ENCODE data around the gene TMA7B.
A peak's percentile ranks its signal among the peaks of the same experiment; 100 is the strongest.

Gene TMA7B

DNA sequence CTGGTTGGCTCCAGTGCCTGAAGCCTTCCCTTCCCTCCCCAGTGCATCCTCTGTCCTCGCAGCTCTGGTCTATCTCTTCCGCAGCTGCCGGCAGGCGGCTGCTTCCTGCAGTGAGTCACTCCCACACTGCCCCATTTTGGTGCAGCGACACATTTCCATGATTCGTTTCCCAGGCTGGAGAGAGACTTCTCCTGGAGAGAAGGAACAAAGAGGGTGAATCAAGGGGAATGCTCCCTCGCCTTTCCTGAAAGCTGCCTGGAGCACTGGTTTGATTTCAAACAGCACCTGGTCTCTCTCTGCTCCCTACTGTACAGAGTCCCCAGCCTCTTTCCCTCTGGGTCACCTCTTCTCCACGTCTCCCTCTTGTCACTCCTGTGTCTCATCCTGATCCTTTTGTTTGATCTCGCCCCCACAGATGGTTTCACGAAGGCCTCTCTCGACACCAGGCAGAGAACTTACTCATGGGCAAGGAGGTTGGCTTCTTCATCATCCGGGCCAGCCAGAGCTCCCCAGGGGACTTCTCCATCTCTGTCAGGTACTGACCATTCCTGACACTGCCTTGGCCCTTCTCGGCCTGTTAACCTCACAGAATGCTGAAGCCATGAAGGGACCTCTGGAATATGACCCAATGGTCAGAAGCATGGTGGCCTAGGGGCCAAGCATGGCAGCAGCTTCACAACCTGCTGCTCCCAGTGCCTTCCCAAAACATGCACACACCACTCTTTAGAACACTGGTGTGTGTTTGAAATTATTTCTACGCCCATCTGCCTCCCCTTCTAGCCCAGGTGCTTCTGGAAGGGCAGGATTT, at the start of gene TMA7B:
Gene TMA7B, plus strand, starts transcription at position 758 of the 808 bp plus-strand sequence. CDS start 3,978 bp downstream, outside the sequence.
- DNase-seq = peak; percentile 75

DNA sequence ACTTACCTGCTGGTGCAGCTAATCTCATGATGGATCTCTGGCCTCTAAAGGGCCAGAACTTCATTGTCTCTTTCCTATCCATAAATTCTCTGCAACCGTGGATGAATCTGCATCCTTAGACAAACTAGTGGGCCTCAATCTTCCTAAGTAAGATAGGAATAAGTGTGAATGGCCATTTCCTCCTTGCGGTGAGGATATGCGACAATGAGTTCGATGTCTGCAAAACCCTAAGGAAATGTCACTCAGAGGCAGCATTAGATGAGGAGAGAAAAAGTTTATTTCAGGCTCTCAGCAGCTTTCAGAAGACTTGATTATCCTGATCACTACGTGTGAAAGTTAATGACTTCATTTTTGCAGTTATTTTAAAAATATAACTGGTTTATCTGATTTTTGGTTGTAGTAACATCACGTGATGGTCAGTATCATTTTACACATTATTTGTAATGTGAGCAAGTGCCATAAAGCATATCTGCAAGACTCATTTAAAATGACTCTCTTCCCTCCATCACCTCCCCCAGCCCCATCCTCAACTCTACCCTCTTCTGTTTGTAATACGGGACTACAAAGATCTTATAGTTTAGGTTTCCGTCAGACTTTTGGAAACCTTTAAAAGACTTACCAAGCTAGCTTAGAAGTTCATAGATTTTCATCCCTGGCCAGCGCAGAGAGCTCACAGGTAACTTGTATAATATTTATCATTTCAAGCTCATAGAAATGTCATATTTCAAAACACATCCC, 49.2 kb upstream of the TMA7B start:
- no peak for DNase-seq

DNA sequence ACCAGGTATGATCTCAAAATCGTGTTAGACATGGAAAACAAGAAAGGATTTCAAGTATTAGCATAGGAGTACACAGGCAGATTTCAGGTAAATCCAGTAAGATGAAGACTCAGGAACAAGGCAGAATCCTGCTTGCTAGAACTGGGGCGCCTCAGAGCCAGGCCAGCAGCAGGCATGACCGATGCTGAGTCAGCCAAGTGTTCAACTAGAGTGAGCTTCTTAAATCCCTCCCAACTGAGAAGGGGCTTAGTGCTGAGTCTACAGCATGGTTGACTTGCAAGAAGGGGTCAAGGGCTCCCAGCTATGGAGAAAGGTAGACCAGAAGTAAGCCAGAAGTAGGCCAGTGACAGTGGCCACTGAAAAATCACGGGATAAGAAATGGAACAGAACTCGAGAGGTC, 46.9 kb upstream of the TMA7B start:
- DNase-seq = no peak

DNA sequence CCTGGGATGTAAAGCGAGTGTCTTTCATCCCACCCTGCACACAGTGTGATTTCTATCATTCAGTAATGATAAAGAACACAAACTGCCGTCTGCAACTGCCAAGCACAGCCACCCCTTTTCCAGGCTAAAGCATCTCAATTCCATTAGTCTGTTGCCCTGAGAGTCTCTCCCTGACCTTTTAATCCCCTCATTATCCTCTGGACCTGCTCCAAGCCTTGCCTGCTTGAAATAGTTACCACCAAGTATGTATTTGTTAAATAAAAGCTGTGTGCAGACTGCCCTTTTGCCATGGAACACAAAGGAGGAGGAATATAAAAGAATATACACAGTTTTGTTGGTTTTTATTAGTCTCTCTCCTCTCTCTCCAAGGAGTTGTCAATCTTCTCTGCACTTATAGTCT, 46.3 kb upstream of the TMA7B start:
- DNase-seq = no peak

DNA sequence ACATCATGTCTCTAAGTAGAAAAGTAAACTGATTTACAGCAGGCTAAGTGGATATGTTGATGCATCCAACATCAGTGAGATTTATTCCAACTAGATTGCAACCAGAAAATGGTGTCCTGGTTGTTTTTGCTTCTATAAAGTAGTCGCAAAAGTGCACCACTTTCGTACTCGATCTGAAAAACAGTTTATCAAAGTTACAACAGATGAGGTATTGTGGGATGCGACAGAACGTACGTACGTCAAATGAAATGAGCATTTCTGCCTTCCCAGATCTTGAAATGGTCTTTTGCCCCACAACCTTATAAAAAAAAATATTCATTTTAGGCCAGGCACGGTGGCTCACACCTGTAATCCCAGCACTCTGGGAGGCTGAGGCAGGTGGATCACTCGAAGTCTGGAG, 45.6 kb upstream of the TMA7B start:
- no peak for DNase-seq

DNA sequence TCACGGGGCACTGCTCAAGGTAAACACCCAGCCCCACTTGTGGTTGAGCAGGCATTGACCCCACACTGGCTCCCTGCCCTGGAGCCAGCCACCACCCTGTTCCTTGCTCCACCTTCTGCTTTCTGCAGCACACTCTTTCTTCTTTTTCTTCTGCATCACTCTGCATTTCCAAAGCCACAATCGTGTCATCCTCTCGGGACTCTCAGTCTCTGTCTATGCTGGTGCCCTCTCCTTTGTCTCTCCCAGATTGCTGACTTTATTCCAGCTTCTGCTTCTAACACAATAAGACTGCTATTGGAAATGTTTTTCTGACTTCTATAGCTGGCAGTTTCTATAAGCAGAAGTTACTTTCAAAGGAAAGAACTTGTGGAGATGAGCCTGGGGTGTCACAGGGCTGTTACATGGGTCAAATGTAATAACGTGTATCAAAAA, 44.9 kb upstream of the TMA7B start:
- no peak for DNase-seq

DNA sequence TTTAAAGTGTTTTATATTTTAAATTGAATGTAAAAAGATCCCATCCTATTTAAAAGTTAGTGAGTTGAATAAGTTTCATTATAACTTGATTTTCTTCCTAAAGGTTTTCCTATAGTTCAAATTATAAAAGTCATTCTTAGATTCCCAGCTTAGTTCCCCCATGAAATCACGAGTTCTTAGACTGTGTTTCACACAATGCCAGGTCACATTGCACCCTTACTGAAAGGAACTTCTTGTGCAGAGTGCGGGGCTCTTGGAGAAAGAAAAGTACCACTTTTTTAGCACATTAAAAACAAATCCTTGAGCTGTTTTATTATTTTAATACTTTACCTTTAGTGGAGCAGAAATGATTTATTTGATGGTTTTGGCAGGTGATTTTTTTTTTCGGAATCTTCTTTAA, 43.7 kb upstream of the TMA7B start:
- DNase-seq = no peak

DNA sequence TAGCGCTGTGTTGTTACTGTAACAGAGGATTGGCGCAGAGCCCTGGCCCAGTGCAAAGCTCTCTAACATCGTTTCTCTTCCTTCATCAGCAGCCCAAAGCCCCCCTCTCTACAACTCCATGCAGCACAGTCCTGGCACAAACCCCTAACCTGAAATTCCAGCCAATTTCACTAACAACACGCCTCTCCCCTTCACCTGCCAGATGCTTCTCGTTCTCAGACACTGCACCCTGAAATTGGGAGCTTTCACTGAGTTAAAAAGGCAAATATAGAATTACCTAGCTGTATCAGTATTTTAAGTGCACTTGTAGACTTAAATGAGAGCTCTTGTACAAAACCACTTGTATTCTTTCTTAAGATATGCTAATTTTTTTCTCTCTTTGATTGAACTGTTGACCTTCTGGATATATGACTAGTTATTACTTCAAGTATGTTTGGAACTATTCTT, 43.0 kb upstream of the TMA7B start:
- DNase-seq = no peak

DNA sequence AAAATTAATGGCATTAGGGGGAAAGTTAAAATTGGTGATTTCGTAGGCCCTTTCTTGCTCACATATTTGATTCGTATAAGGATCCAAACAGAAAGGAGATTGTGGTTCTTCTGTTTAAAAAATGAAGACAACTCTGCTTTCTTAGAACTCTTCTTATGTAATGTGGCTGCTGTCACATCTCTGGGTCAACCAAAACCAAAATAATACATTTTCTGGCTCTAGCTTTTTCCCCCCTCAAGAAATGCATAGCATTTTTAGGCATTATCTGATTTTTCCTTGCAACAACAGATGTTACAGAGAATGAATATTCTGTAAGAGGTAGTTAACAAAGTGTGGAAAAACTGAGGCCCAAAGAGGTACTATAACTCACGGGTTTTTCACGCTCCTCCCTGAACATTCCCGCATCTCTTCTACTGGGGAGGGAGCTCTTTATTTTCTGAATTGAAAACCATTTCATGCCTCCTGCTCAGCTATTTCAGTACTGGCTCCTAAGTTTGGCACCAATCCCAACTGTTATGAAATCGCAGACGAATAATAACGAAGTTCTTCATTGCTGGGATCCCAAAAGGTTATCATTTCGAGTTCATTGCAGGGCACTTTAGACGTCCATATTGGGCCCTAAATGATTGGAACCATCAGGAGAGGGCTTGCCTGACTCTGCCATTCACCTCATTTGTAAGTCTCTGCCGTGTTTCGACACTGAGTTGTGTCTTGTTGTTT, 42.3 kb upstream of the TMA7B start:
- DNase-seq = no peak

DNA sequence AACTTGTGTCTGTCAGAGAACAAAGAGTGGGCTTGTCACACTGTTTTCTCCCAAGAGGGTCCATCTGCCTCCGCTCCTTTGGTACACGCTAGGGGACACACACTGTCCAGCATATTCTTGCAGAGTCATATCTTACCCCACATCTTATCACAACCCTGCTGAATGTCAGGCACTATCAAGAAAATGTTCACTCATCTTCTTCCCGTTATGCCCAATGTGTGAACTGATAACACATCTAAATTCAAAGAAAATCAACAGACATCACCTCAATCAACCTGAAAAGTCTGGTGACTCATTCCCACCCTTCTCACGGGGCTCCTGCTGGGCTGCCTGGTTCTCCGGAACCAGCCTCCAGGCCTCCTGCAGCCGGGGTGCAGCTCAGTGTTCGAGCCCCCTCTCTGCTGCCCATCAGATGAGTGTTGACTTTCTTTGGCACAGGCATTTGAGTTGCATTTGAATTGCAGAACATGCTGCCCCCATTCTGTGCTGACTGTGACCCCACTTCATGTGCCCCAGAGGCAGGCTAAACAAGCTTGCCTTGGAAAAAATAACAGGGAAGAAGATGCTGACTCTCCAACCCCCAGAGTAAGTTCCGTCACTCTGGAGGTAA, 40.0 kb upstream of the TMA7B start:
- no peak for DNase-seq

DNA sequence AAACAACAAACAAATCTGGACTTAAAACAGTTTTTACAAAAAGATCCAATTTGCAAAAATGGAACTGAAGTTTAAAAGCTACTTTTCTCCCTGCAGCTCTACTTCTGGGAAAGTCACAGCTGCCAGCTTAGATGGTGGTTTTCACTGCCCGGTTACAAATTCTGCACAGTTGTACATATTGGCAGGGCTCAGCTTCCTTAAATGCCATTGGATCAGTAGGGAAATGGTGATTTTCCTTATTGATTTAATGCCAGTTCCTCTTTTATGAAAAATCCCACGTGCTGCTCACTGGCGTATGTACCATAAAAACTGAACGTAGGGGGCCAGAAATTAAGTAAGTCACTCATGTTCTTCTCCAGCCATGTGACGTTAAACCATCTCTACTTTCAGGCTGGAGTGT, 36.5 kb upstream of the TMA7B start:
- no peak for DNase-seq

DNA sequence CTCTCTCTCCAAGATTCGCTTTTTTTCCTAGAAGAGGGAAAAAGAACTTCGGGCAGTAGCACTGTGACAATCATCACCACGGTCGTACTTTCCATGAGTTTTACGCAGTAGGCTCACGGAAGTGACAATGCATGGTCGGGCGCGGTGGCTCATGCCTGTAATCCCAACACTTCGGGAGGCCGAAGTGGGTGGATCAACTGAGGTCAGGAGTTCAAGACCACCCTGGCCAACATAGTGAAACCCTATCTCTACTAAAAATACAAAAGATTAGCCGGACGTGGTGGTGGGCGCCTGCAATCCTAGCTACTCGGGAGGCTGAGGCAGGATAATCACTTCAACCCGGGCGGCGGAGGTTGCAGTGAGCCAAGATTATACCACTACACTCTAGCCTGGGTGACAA, 35.9 kb upstream of the TMA7B start:
- DNase-seq = no peak

DNA sequence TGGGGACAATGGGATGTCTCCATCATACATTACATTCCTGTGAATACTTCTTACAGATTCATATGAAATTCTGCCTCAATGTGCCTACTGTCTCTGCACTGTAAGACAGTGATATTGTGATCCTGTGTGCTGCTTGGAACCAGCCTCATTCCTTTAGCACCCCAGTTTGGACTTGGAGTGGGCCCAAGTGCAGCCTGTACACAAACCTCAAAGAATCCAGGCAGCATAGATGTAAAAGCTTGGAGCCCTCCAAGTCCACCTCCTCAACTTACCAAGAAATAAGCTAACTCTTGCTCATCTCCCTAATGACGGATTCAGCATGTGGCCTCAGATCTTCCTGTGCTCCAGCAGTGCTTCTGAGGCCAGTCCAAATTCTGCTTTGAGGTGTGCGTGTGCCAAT, 34.9 kb upstream of the TMA7B start:
- no peak for DNase-seq

DNA sequence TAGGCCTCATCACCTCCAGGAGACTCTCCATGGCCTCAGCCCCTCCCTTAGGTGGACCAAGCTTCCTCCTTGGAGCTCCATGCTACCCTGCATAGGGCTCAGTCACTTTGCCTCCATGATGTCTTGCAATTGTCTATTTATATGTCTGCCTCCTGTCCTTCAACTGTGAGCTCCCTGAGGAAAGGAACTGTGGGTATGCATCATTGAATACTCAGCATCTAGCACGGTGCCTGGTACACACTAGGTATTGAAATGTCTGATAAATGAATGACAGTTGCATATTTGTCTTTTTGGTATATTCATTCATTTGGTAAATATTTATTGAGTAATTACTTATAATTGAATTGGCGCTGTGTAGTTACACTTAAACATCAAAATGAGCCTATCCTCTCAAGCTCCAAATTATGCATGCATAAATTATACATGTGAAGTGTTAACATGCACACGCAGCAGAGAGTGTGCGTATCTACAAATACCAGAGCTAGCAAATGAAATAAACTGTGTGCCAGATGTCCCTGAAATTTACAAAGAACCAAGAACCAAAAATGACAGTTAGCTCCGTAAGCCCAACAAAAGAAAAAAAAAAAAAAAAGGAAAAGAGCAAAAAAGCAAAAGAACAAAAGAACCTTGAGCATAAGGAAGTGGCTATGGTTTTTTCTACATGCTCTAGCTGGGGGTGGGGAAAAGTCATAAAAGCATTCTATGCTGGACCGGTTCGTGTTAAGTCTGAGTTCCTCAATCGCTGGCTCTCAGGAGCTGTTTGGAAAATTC, 34.1 kb upstream of the TMA7B start:
- no peak for DNase-seq

DNA sequence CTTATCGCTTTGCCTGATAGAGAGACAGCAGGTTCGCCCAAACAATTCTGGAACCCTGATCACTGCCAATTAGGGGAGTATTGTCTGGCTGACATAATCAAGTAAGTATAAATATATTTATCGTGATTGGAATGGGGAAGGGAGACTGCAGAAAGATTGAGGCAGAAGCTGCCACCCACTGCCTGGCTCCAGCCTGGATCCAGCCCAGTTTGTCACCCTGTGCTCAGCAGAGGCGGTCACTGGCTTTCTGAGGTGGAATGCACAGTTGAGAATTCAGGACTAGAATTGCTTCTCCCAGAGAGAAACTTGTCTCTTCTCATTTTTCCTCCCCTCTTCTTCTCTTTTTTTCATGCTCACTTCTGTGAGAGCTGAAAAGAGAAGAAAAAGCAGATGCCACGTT, 33.4 kb upstream of the TMA7B start:
- DNase-seq = no peak

DNA sequence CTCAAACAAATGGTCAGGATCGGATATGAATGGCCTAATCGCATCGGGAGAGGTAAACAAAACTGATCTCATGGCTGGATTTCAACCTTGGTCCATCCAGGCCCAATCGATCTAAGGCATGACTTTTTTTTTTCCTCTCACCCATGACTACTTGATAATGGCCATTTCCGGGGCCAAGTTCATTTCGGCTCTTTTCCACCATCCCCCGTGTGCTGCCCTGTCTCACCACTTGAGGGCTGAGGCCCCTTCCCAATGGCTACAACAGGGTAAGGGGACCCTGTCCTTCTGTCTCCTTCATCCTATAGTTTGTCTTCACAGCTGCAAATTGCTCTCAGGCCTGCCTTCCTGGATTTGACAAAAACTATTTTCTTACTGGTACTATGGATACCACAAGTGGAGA, 32.7 kb upstream of the TMA7B start:
- DNase-seq = no peak

DNA sequence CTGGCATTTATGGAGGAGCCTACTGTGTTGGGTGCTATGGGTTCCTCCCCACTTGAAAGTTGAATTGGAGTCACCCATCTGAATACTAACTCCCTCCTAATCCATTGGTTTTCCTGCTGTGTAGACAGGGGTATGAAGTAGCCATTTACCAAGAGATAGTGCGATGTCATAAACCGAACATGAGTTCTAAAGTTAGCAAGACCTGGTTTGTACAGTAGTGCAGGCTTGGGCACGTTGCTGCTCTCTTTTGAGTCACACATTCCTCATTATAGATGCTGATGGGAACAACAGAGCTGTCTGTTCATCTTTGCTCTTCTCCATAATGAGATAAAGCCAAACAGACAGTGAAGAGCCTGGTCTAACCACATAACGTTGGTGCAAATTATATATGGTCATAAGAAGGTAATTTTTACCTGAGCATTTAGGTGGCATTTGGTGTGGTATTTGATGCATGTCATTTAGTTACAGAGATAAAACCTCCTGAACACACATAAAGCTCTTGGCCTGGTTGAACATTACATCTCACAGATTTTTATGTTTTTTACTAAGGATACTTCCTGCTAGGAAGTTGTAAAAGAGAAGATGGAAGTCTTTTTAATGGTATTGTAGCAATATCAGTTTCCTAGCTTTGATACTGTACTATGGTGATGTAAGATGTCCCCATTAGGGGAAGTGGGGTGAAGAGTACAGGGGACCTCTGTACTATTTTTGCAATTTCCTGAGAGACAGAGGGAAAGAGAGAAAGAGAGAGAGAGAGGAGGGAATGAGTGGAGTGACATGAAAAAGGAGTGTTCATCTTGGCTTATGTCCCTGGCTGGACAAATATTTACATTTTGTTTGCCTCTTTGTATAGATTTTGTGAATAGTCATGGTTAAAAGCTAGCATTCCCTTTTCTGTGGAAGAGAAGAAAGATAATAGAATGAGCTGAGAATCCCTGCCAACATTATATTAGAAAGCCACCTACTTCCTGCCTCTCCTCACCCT, 31.4 kb upstream of the TMA7B start:
- no peak for DNase-seq

DNA sequence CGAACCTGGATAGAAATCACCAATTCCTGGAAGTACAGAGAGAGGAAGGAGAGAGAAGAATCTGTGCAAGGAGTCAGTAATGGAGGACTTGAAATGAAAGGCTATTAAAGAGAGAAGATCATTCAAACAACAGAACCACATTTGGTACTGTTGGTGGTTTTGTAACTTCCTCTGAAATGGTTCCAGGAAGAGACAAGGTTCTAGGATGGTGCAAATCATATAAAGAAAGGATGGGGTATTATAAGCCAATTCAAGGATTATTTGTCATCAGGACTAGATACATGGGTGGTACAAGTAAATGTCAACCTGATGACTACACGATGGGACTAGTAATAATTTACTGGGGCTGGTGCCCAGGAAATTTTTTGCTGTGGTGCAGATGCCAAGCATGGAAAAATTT, 28.9 kb upstream of the TMA7B start:
- no peak for DNase-seq

DNA sequence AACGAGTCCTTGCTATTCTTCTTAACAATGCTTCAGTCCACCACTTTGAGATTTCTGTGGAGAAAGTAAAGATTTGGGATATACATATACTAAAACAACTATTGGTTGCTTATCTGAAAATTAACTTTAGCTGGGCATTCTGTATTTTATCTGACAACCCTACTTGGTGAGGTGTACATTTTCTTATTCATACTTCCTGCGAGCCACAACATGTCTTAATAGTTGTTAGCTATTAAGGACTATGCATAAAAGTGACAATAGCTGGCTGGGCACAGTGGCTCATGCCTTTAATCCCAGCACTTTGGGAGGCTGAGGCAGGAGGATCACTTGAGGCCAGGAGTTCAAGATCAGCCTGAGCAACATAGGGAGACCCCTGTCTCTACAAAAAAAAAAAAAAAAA, 28.0 kb upstream of the TMA7B start:
- no peak for DNase-seq

DNA sequence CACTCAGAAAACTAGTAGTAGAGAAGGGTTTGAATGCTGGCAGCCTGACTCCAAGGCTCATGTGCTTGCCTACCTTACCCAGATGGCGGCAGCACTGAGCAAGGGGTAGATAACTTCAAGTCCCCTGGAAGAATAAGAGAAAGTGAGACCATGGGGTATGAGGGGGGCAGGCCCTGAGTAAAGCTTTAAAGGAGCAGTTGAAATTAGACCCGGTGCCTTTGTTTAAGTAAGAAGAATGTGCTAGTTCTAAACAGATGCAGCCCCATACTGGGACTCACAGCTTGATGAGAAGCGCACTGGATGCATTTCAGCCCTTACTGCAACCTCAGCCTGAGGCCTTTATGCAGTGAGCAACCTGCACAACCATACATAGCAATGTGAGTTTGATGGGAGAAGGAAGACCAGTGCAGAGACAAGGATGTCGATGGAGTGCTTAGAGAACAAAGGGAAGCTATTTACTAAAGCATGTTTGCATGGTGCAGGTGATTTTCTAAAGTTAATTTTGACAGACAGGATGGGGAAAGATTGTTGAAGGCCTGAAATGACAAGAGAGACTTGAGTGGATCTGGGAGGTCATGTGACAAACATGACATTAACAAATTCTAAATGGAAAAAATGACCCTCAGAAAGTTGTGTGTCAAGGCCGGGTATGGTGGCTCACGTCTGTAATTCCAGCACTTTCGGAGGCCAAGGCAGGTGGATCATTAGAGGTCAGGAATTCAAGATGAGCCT, 27.1 kb upstream of the TMA7B start:
- peak; percentile 7 for DNase-seq

Data from fibroblast of skin of right quadriceps (primary cell).